Middle frontal gyrus (tissue), 1 donor: ENCODE results near the gene PON2.

Source experiments
- DNase-seq: peaks from one replicate; pipeline ENCODE4 v3.0.0-alpha.2; 2015; ENCODE audit warnings: low spot score; ENCODE audit errors: extremely low spot score

Gene PON2

GRCh38 chr7:95444796-95445195 lies 10.0 kb upstream of the PON2 start:
- no peak for DNase-seq

- DNase-seq, result no peak
These were observed 6.4 kb upstream of the PON2 start for GRCh38 chr7:95441042-95441823.

GRCh38 chr7:95440394-95441038 lies 5.7 kb upstream of the PON2 start:
- no peak for DNase-seq

GRCh38 chr7:95436407-95436806 lies 1.6 kb upstream of the PON2 start:
- DNase-seq, result no peak

- DNase-seq, result no peak
These were observed 573 bp upstream of the PON2 start for GRCh38 chr7:95435422-95435780.

GRCh38 chr7:95433952-95434556 lies 774 bp downstream of the PON2 start:
- no peak for DNase-seq

- no peak for DNase-seq
These were observed 1.7 kb downstream of the PON2 start for GRCh38 chr7:95433129-95433528.

GRCh38 chr7:95432606-95433005 lies 2.2 kb downstream of the PON2 start:
- DNase-seq, result no peak

- DNase-seq, result no peak
These were observed 4.0 kb downstream of the PON2 start for GRCh38 chr7:95430864-95431263.

GRCh38 chr7:95429241-95429990 lies 5.4 kb downstream of the PON2 start:
- DNase-seq, result no peak

- DNase-seq, result no peak
These were observed 6.8 kb downstream of the PON2 start for GRCh38 chr7:95427914-95428516.

- no peak for DNase-seq
These were observed 7.7 kb downstream of the PON2 start for GRCh38 chr7:95427166-95427565.

- no peak for DNase-seq
These were observed 9.1 kb downstream of the PON2 start for GRCh38 chr7:95425694-95426093.

- DNase-seq, result no peak
These were observed 10.1 kb downstream of the PON2 start for GRCh38 chr7:95424716-95425115.

GRCh38 chr7:95421847-95422444 lies 12.9 kb downstream of the PON2 start:
- no peak for DNase-seq

GRCh38 chr7:95421000-95421846 lies 13.6 kb downstream of the PON2 start:
- DNase-seq, result no peak

GRCh38 chr7:95412075-95412474 lies 22.8 kb downstream of the PON2 start:
- no peak for DNase-seq

GRCh38 chr7:95411666-95412065 lies 23.2 kb downstream of the PON2 start:
- DNase-seq, result no peak

GRCh38 chr7:95411036-95411435 lies 23.8 kb downstream of the PON2 start:
- no peak for DNase-seq

GRCh38 chr7:95407751-95408150 lies 27.1 kb downstream of the PON2 start:
- DNase-seq, result no peak
